Skeletal muscle cell (primary cell): ENCODE measurements around the gene KIR2DL4.
"Not testable (repeated sequence)": the region's sequence is repeated elsewhere in the genome, so short reads cannot be mapped to it uniquely, and the experiment has no call there.

Experiments used
- DNase-seq: peaks from one replicate; pipeline ENCODE4 v3.0.0-alpha.2; 2010; ENCODE audit warnings: low read depth
- H3K4me3 ChIP-seq: 2 replicates; pipeline ENCODE4 v1.5.1; 2011; ENCODE audit warnings: low read depth, mild to moderate bottlenecking, control low read depth, low read length, moderate library complexity

KIR2DL4 gene

DNA sequence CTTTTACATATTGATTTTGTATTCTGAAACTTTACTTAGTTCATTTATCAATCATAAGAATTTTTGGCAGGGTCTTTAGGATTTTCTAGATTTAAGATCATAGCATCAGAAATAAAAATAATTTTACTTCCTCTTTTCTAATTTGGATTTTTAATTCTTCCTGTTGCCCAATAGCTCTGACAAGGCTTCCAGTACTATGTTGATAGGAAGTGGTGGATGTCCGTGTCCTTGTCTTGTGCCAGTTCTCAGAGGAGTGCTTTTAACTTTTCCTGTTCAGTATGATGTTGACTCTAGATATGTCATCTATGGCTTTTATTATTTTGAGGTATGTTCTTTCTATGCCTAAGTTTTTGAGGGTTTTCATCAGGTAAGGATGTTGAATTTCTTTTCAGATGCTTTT lies 7.7 kb upstream of the KIR2DL4 start:
- H3K4me3 ChIP-seq, result no peak overlapping the region
- no peak for DNase-seq

GRCh38 chr19:54804101-54804500 lies 691 bp downstream of the KIR2DL4 start:
- no peak overlapping the region for H3K4me3 ChIP-seq
- no peak for DNase-seq

DNA sequence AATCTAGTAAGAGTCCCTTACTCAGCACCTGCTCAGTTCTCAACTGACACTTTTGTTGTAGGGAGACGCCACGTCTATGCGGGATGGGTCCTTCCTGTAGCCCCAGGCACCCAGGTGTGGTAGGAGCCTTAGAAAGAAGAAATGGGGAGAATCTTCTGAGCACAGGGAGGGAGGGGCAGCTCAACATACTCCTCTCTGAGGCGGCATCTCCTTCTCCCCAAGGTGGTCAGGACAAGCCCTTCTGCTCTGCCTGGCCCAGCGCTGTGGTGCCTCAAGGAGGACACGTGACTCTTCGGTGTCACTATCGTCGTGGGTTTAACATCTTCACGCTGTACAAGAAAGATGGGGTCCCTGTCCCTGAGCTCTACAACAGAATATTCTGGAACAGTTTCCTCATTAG lies 1.2 kb downstream of the KIR2DL4 start:
- no peak for DNase-seq
- no peak overlapping the region for H3K4me3 ChIP-seq

GRCh38 chr19:54805665-54806515 lies 2.5 kb downstream of the KIR2DL4 start:
- DNase-seq, result no peak

GRCh38 chr19:54806516-54806838 lies 3.1 kb downstream of the KIR2DL4 start:
- no peak overlapping the region for H3K4me3 ChIP-seq
- no peak for DNase-seq

More at GRCh38 chr19:54805665-54806515, 2.5 kb downstream of the KIR2DL4 start:
- no peak overlapping the region for H3K4me3 ChIP-seq

DNA sequence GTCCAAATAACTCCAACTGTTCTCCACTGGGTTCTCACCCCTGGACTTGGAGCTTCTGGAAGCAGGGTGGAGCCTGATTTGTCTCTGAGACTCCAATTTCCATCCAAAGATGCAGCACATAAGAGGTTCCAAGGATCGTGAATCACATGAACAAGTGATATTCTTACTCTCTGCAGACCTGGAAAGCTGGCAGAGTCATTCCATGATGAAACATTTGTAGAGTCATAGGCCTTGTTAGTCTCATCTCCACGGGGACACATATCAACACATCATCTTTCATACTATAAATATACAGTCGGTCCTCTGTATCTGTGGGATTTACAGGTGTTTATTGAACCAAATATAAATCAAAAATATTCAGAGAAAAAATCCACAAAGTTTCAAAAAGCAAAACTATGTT lies 11.2 kb downstream of the KIR2DL4 start:
- not testable (repeated sequence) for DNase-seq, H3K4me3 ChIP-seq

DNA sequence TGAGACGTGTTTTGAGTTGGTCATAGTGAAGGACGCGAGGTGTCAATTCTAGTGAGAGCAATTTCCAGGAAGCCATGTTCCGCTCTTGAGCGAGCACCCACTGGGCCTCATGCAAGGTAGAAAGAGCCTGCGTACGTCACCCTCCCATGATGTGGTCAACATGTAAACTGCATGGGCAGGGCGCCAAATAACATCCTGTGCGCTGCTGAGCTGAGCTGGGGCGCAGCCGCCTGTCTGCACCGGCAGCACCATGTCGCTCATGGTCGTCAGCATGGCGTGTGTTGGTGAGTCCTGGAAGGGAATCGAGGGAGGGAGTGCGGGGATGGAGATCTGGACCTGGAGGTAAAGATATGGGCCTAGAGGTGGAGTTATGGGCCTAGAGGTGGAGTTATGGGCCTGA lies 12.8 kb downstream of the KIR2DL4 start, which contains the start of gene KIR3DL1:
Gene KIR3DL1 (plus strand): TSS at position 218 of the 400 bp plus-strand sequence.
- not testable (repeated sequence) for H3K4me3 ChIP-seq, DNase-seq

DNA sequence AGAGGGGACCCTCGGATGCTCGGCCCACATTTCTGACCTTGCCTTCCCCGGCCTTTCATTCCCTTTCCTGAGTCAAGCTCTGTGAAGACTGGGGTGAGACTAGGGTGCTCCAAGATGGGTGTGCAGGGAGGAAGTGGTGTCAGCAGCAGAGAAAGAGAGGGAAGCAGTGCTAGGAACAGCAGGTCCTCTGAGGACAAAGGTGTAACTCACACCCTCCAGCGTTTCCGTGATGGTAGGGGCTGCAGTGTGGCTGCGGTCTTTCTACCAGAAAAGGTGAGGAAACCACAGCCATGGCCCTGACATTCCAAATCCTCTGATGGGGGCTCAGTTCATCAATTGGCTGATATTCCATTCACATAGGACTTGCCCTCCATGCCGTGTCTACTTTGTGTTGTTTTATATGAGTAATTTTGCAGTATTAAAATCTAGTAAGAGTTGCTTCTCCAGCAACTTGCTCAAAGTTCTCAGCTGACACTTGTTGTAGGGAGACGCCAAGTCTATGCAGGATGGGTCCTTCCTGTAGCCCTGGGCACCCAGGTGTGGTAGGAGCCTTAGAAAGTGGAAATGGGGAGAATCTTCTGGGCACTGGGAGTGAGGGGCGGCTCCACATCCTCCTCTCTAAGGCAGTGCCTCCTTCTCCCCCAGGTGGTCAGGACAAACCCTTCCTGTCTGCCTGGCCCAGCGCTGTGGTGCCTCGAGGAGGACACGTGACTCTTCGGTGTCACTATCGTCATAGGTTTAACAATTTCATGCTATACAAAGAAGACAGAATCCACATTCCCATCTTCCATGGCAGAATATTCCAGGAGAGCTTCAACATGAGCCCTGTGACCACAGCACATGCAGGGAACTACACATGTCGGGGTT lies 14.5 kb downstream of the KIR2DL4 start:
- no peak for DNase-seq

DNA sequence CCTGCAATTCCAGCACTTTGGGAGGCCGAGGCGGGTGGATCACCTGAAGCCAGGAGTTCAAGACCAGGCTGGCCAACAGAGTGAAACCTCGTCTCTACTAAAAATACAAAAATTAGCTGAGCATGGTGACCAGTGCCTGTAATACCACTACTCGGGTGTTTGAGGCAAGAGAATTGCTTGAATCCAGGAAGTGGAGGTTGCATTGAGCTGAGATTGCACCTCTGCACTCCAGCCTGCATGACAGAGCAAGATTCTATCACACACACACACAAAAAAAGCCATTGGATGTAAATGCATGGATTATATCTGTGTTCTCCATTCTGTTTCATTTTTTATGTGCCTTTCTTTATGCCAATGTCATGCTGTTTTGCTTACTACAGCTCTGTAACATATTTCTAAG lies 21.0 kb downstream of the KIR2DL4 start:
- not testable (repeated sequence) for H3K4me3 ChIP-seq, DNase-seq

More for the DNA sequence above, 14.5 kb downstream of the KIR2DL4 start:
- H3K4me3 ChIP-seq, result no peak overlapping the region

DNA sequence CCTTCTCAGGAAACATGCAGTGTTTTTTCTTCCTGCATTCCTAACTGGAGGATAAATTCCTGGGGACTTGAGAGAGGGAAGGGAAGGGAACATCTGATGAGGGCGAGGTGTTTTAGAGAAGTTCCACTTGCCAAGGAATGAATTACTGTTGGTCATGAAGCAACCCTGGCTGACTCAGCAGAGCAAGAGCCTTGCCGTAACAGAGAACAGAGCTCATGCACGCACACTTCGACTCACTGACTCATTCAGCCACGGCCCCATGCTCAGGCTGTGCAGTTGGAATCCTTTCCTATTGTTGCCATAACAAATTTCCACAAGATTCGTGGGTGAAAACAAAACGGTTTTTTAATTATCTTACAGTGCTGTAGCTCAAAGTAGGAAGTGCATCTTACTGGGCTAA lies 21.9 kb downstream of the KIR2DL4 start:
- H3K4me3 ChIP-seq, DNase-seq: not testable (repeated sequence)

GRCh38 chr19:54828064-54828463 lies 24.7 kb downstream of the KIR2DL4 start:
- not testable (repeated sequence) for DNase-seq, H3K4me3 ChIP-seq

DNA sequence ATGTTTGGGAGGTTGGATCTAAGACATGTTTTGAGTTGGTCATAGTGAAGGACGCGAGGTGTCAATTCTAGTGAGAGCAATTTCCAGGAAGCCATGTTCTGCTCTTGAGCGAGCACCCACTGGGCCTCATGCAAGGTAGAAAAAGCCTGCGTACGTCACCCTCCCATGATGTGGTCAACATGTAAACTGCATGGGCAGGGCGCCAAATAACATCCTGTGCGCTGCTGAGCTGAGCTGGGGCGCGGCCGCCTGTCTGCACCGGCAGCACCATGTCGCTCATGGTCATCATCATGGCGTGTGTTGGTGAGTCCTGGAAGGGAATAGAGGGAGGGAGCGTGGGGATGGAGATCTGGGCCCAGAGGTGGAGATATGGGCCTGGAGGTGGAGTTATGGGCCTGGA lies 29.1 kb downstream of the KIR2DL4 start, which contains the start of gene KIR2DS4:
Gene KIR2DS4 (plus strand): TSS at position 181 of the 400 bp plus-strand sequence.
- H3K4me3 ChIP-seq, DNase-seq: not testable (repeated sequence)

DNA sequence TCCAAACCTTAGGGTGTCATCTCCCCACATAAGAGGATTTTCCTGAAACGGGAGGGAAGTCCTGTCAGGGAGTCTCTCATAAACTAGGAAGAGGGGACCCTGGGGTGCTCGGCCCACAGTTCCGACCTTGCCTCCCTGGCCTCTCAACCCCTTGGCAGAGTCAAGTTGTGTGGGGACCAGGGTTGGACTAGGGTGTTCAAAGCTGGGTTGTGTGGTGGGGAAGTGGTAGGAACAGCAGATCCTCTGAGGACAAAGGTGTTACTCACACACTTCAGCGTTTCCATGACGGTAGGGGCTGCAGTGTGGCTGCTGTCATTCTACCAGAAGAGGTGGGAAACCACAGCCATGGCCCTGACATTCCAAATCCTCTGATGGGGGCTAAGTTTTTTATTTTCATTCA lies 31.7 kb downstream of the KIR2DL4 start:
- not testable (repeated sequence) for DNase-seq

DNA sequence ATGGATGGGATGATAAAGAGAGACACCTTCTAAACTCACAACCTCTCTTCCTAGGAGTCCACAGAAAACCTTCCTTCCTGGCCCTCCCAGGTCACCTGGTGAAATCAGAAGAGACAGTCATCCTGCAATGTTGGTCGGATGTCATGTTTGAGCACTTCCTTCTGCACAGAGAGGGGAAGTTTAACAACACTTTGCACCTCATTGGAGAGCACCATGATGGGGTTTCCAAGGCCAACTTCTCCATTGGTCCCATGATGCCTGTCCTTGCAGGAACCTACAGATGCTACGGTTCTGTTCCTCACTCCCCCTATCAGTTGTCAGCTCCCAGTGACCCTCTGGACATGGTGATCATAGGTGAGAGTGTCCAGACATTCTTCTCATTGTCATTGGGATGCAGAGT lies 34.1 kb downstream of the KIR2DL4 start:
- H3K4me3 ChIP-seq, DNase-seq: not testable (repeated sequence)

More for the DNA sequence above, 31.7 kb downstream of the KIR2DL4 start:
- H3K4me3 ChIP-seq, result not testable (repeated sequence)

DNA sequence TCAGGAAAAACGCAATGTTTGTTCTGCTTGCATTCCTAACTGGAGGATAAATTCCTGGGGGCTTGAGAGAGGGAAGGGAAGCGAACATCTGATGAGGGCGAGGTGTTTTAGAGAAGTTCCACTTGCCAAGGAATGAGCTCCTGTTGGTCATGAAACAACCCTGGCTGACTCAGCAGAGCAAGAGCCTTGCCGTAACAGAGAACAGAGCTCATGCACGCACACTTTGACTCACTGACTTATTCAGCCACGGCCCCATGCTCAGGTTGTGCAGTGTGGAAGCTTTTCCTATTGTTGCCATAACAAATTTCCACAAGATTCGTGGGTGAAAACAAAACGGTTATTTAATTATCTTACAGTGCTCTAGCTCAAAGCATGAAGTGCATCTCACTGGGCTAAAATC lies 39.8 kb downstream of the KIR2DL4 start:
- not testable (repeated sequence) for DNase-seq, H3K4me3 ChIP-seq

GRCh38 chr19:54850061-54850640 lies 46.7 kb downstream of the KIR2DL4 start, which contains the start of gene KIR3DL2:
TSS of gene KIR3DL2 (plus strand) at chr19:54850443. CDS start at chr19:54850476, 33 bp downstream.
- not testable (repeated sequence) for H3K4me3 ChIP-seq, DNase-seq

GRCh38 chr19:54850930-54851329 lies 47.5 kb downstream of the KIR2DL4 start:
- no peak for DNase-seq
- no peak overlapping the region for H3K4me3 ChIP-seq

- H3K4me3 ChIP-seq, result no peak overlapping the region
- no peak for DNase-seq
These were observed 47.9 kb downstream of the KIR2DL4 start for GRCh38 chr19:54851353-54851752.

- not testable (repeated sequence) for H3K4me3 ChIP-seq, DNase-seq
These were observed 51.8 kb downstream of the KIR2DL4 start for GRCh38 chr19:54855241-54855640.

GRCh38 chr19:54858476-54858875 lies 55.1 kb downstream of the KIR2DL4 start:
- DNase-seq, H3K4me3 ChIP-seq: not testable (repeated sequence)
